HG03103 (cell line): ENCODE data around the gene CGB5.
"Not testable (repeated sequence)": the region's sequence is repeated elsewhere in the genome, so short reads cannot be mapped to it uniquely, and the experiment has no call there.

Source experiments
- ATAC-seq: cut with Tn5 transposase; IDR thresholded peaks from one replicate; pipeline ENCODE4 v1.9.1; 2021; ENCODE audit warnings: low read depth; ENCODE audit not compliant: unreplicated experiment

The CGB5 gene

GRCh38 chr19:49020931-49021895, 22.4 kb upstream of the CGB5 start:
- ATAC-seq, result no peak

GRCh38 chr19:49022116-49022515, 21.5 kb upstream of the CGB5 start:
- ATAC-seq, result no peak

GRCh38 chr19:49024233-49024632, 19.4 kb upstream of the CGB5 start, which contains the start of gene CGB3:
Gene CGB3, minus strand, starts transcription at chr19:49024333. Its CDS starts 362 bp downstream, at chr19:49023971.
- not testable (repeated sequence) for ATAC-seq

GRCh38 chr19:49025088-49025487, 18.6 kb upstream of the CGB5 start:
- ATAC-seq, result not testable (repeated sequence)

GRCh38 chr19:49025599-49025998, 18.0 kb upstream of the CGB5 start:
- not testable (repeated sequence) for ATAC-seq

GRCh38 chr19:49028686-49029085, 15.0 kb upstream of the CGB5 start:
- not testable (repeated sequence) for ATAC-seq

GRCh38 chr19:49029749-49030148, 13.9 kb upstream of the CGB5 start:
- ATAC-seq, result not testable (repeated sequence)

GRCh38 chr19:49030323-49030722, 13.3 kb upstream of the CGB5 start:
- not testable (repeated sequence) for ATAC-seq

- not testable (repeated sequence) for ATAC-seq
These were observed 11.9 kb upstream of the CGB5 start, which contains the start of gene CGB2 for GRCh38 chr19:49031642-49032301. Gene CGB2, plus strand, starts transcription at chr19:49031890. Its CDS starts 206 bp downstream, at chr19:49032096.

- not testable (repeated sequence) for ATAC-seq
These were observed 6.8 kb upstream of the CGB5 start, which contains the start of gene CGB1 for GRCh38 chr19:49036815-49037214. Gene CGB1, minus strand, starts transcription at chr19:49036895. Its CDS starts 184 bp downstream, at chr19:49036711.

GRCh38 chr19:49038111-49038510, 5.5 kb upstream of the CGB5 start:
- not testable (repeated sequence) for ATAC-seq

GRCh38 chr19:49038557-49039276, 4.9 kb upstream of the CGB5 start:
- not testable (repeated sequence) for ATAC-seq

- not testable (repeated sequence) for ATAC-seq
These were observed 3.9 kb upstream of the CGB5 start for GRCh38 chr19:49039736-49040135.

GRCh38 chr19:49042177-49042576, 1.5 kb upstream of the CGB5 start:
- ATAC-seq, result no peak

- not testable (repeated sequence) for ATAC-seq
These were observed 982 bp upstream of the CGB5 start for GRCh38 chr19:49042666-49043065.

- ATAC-seq, result not testable (repeated sequence)
These were observed 5.4 kb downstream of the CGB5 start, which contains the start of gene CGB8 for GRCh38 chr19:49049011-49049410. Gene CGB8, minus strand, starts transcription at chr19:49049111. Its CDS starts 372 bp downstream, at chr19:49048739.

GRCh38 chr19:49049834-49050233, 6.2 kb downstream of the CGB5 start:
- ATAC-seq, result not testable (repeated sequence)

GRCh38 chr19:49050376-49051033, 6.9 kb downstream of the CGB5 start:
- not testable (repeated sequence) for ATAC-seq

GRCh38 chr19:49056101-49056901, 12.7 kb downstream of the CGB5 start:
- no peak for ATAC-seq
